HepG2 (cell line): ENCODE measurements around the gene AP2A2. TPM values are rescaled to one million over a fixed set of nuclear protein-coding genes. Genes with fewer than 3 reads are reported as not detected.
A peak's percentile ranks its signal among the peaks of the same experiment; 100 is the strongest.

Experiments used
- ELK4 ChIP-seq: sonication (generic); formaldehyde crosslinking; IDR thresholded peaks from 2 replicates; pipeline ENCODE4 v1.9.0; 2021; ENCODE audit warnings: missing genetic modification reagents, borderline replicate concordance
- FOXO4 ChIP-seq: sonication (generic); formaldehyde crosslinking; conservative IDR thresholded peaks from 2 replicates; pipeline ENCODE4 v1.8.1; 2023; ENCODE audit warnings: missing genetic modification reagents
- HDAC1 ChIP-seq: sonication (generic); formaldehyde crosslinking; IDR thresholded peaks from 2 replicates; pipeline ENCODE4 v1.5.1; 2020; ENCODE audit warnings: mild to moderate bottlenecking, missing genetic modification reagents
- HNF1B ChIP-seq: sonication (generic); formaldehyde crosslinking; IDR thresholded peaks from 2 replicates; pipeline ENCODE4 v1.5.1; 2020; ENCODE audit warnings: mild to moderate bottlenecking, moderate library complexity, missing genetic modification reagents
- MAZ ChIP-seq, 2 experiments: sonication (generic) in 1 of 2; formaldehyde crosslinking in 1 of 2; IDR thresholded peaks; 2 replicates each; pipeline versions ENCODE4 v1.5.0 to v1.6.1; 2012 to 2020; ENCODE audit warnings: low read depth in 2 of 2, mild to moderate bottlenecking in 2 of 2, borderline replicate concordance in 1 of 2, improper control_type of control experiment in 1 of 2, low read length in 1 of 2, missing genetic modification reagents in 1 of 2, moderate library complexity in 1 of 2
- MTF2 ChIP-seq: sonication (generic); formaldehyde crosslinking; IDR thresholded peaks from 2 replicates; pipeline ENCODE4 v1.5.0; 2020; ENCODE audit warnings: missing genetic modification reagents, borderline replicate concordance
- POGZ ChIP-seq: sonication (generic); formaldehyde crosslinking; IDR thresholded peaks from 2 replicates; pipeline ENCODE4 v1.4.0; 2020; ENCODE audit warnings: mild to moderate bottlenecking, missing genetic modification reagents
- RARA ChIP-seq: IDR thresholded peaks from 2 replicates; pipeline ENCODE4 v1.6.1; 2016; ENCODE audit warnings: missing genetic modification reagents, missing compliant biosample characterization
- RBFOX2 ChIP-seq: fragments of 200-400 bp; formaldehyde crosslinking; IDR thresholded peaks from 2 replicates; pipeline ENCODE4 v1.6.1; 2017; ENCODE audit warnings: low read depth, mild to moderate bottlenecking, low read length
- RFX3 ChIP-seq: IDR thresholded peaks from 2 replicates; pipeline ENCODE4 v1.6.1; 2016; ENCODE audit warnings: missing biosample characterization, missing genetic modification reagents
- SCMH1 ChIP-seq: sonication (generic); formaldehyde crosslinking; IDR thresholded peaks from 2 replicates; pipeline ENCODE4 v1.9.0; 2021; ENCODE audit warnings: missing genetic modification reagents, mild to moderate bottlenecking, borderline replicate concordance
- SNAPC2 ChIP-seq: sonication (generic); formaldehyde crosslinking; IDR thresholded peaks from 2 replicates; pipeline ENCODE4 v1.8.1; 2022; ENCODE audit warnings: mild to moderate bottlenecking, missing genetic modification reagents
- SOX13 ChIP-seq, 3 experiments: fragments of 450-650 bp in 1 of 3; sonication (generic) in 1 of 3; formaldehyde crosslinking in 1 of 3; IDR thresholded peaks in 2 of 3; conservative IDR thresholded peaks in 1 of 3; 2 replicates each; pipeline versions ENCODE4 v1.5.0 to v1.6.1; 2016 to 2020; ENCODE audit warnings: antibody characterized with exemption in 1 of 3, mild to moderate bottlenecking in 1 of 3, missing compliant biosample characterization in 1 of 3, missing genetic modification reagents in 1 of 3, moderate library complexity in 1 of 3
- ZBTB21 ChIP-seq: sonication (generic); formaldehyde crosslinking; IDR thresholded peaks from 2 replicates; pipeline ENCODE4 v1.4.0; 2020; ENCODE audit warnings: missing genetic modification reagents
- ZNF44 ChIP-seq: sonication (generic); formaldehyde crosslinking; IDR thresholded peaks from 2 replicates; pipeline ENCODE4 v1.5.1; 2020; ENCODE audit warnings: mild to moderate bottlenecking, missing genetic modification reagents
- ZNF451 ChIP-seq: sonication (generic); formaldehyde crosslinking; IDR thresholded peaks from 2 replicates; pipeline ENCODE4 v1.5.0; 2020; ENCODE audit warnings: mild to moderate bottlenecking, missing genetic modification reagents
- ZNF552 ChIP-seq: sonication (generic); formaldehyde crosslinking; IDR thresholded peaks from 2 replicates; pipeline ENCODE4 v1.9.0; 2022; ENCODE audit warnings: missing genetic modification reagents, mild to moderate bottlenecking, borderline replicate concordance
- ZNF674 ChIP-seq: sonication (generic); formaldehyde crosslinking; IDR thresholded peaks from 2 replicates; pipeline ENCODE4 v1.5.0; 2020; ENCODE audit warnings: low read depth, mild to moderate bottlenecking, missing genetic modification reagents
- polyA plus RNA-seq, 8 experiments: library from polyadenylated mRNA; depleted of rRNA in 3 of 8; stranded (reverse) in 7 of 8; unstranded in 1 of 8; fragments of >200 nt; fragmentation: Illumina TruSeq in 4 of 8; extraction: Trizol in 4 of 8; gene quantifications; 2 replicates each; pipeline versions ENCODE4 v1.2.1 to v1.2.3, GENCODE V29; 2011 to 2016; ENCODE audit warnings: low read depth in 4 of 8, missing spikeins in 1 of 8, mixed read lengths in 1 of 8; ENCODE audit not compliant: insufficient read depth in 1 of 8
- total RNA-seq, 5 experiments: library from RNA; depleted of rRNA; stranded (reverse); fragments of >200 nt; fragmentation: Illumina TruSeq; extraction: Trizol; gene quantifications; 2 replicates each; pipeline ENCODE4 v1.2.3, GENCODE V29; 2016; ENCODE audit warnings: low read depth in 1 of 5
- TF ChIP-seq, protein P1 (sequence below): sonication (generic); formaldehyde crosslinking; conservative IDR thresholded peaks from 2 replicates; pipeline ENCODE4 v1.8.0; 2022; ENCODE audit warnings: missing genetic modification reagents
- TF ChIP-seq, protein P2 (sequence below): fragments of 450-650 bp; IDR thresholded peaks from 2 replicates; pipeline ENCODE4 v1.6.1; 2017

The AP2A2 gene
- total and polyA plus RNA-seq, 2 of the 13 experiments (the other 11 are each of a cell fraction or from before 2014, with no cell fraction given), result 25.7 to 75.7 TPM

DNA sequence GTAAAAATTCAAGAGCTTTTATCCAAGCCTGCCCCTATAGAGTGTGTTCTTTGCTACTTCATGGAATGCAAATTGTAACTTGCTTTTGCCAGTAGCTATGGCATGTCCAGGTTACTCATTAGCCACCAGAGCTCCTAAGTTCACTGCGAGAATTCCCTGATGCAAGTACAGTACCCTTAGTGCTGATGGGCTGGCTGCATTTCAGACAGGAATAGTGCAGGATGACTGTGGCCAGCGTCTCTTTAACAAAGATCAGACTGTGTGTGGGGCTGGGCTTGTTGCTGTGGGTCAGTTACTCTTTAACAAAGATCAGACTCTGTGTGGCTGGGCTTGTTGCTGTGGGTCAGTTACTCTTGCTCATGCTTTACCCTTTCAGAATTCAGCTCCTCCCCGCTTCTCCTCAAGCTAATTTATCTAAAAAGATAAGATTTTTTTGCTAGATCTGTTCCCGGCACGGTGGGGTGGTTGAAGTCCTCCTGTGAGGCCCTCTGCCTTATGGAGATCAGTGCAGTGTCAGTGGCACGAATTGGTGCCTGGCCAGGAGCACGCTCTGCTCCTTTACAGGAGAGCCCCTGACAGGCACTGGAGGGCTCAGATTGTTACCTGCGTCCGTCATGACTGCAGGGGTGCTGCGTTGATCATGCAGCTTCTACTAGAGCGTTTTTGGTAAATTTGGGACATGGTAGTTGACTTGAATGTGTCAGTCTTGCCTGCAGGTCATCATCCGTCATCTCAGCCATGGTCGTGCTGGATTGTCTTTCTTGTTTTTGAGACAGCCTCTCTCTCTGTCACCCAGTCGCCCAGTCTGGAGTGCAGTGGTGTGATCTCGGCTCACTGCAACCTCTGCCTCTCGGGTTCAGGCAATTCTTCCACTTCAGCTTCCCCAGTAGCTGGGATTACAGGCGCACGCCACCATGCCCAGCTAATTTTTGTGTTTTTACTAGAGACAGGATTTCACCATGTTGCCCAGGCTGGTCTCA is 27.0 kb downstream of the AP2A2 start (continued):
- TF ChIP-seq RBFOX2 (0 out of 2 replicates have a peak, but pooled peaks have one; percentile 36), ELK4 (no peak), MAZ (IDR thresholded peaks at IDR 0.05; ENCODE audit: borderline replicate concordance, low read depth, low read length) (no peak), MAZ (CRISPR knock-in tag; IDR thresholded peaks at IDR 0.05; ENCODE audit: low read depth) (no peak), POGZ (CRISPR knock-in tag) (peak; percentile 14; the same call in 1 of the 2 replicates), RARA (CRISPR knock-in tag) (peak; percentile 56; the same call in 1 of the 2 replicates), ZNF44 (CRISPR knock-in tag) (no peak), HNF1B (CRISPR knock-in tag) (peak; percentile 99), ZNF674 (CRISPR knock-in tag) (no peak), FOXO4 (CRISPR knock-in tag) (no peak), SOX13 (IDR thresholded peaks at IDR 0.05) (no peak), SOX13 (CRISPR knock-in tag; conservative IDR thresholded peaks at IDR 0.05 in 1 of 2, IDR thresholded peaks at IDR 0.05 in 1 of 2) (peak in 1 of 2 experiments; percentile 76; a peak in 1 of 4 replicates), ZNF552 (CRISPR knock-in tag) (no peak), ZBTB21 (no peak), MTF2 (CRISPR knock-in tag) (no peak), SNAPC2 (CRISPR knock-in tag) (0 out of 2 replicates have a peak, but pooled peaks have one; percentile 30), ZNF451 (CRISPR knock-in tag) (no peak), SCMH1 (CRISPR knock-in tag) (no peak), RFX3 (no peak), HDAC1 (CRISPR knock-in tag) (peak; percentile 63)
- TF ChIP-seq, protein P1, sequence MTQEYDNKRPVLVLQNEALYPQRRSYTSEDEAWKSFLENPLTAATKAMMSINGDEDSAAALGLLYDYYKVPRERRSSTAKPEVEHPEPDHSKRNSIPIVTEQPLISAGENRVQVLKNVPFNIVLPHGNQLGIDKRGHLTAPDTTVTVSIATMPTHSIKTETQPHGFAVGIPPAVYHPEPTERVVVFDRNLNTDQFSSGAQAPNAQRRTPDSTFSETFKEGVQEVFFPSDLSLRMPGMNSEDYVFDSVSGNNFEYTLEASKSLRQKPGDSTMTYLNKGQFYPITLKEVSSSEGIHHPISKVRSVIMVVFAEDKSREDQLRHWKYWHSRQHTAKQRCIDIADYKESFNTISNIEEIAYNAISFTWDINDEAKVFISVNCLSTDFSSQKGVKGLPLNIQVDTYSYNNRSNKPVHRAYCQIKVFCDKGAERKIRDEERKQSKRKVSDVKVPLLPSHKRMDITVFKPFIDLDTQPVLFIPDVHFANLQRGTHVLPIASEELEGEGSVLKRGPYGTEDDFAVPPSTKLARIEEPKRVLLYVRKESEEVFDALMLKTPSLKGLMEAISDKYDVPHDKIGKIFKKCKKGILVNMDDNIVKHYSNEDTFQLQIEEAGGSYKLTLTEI (CRISPR knock-in tag), result no peak
- TF ChIP-seq, protein P2, sequence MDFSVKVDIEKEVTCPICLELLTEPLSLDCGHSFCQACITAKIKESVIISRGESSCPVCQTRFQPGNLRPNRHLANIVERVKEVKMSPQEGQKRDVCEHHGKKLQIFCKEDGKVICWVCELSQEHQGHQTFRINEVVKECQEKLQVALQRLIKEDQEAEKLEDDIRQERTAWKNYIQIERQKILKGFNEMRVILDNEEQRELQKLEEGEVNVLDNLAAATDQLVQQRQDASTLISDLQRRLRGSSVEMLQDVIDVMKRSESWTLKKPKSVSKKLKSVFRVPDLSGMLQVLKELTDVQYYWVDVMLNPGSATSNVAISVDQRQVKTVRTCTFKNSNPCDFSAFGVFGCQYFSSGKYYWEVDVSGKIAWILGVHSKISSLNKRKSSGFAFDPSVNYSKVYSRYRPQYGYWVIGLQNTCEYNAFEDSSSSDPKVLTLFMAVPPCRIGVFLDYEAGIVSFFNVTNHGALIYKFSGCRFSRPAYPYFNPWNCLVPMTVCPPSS, result no peak
